ENCODE results near the gene MAPK7.

MAPK7 gene

GRCh38 chr17:19364699-19365498 is 13.4 kb upstream of the MAPK7 start:
- DNase-seq, result no peak

- no peak for DNase-seq
Measured at GRCh38 chr17:19365499-19365817, 12.8 kb upstream of the MAPK7 start.

- DNase-seq, result no peak
Measured at GRCh38 chr17:19365833-19366636, 12.3 kb upstream of the MAPK7 start.

GRCh38 chr17:19366637-19366972 is 11.7 kb upstream of the MAPK7 start:
- DNase-seq, result no peak

- no peak for DNase-seq
Measured at GRCh38 chr17:19368229-19368628, 10.1 kb upstream of the MAPK7 start.

GRCh38 chr17:19369107-19369778 is 9.1 kb upstream of the MAPK7 start:
- no peak for DNase-seq

GRCh38 chr17:19369846-19370492 is 8.3 kb upstream of the MAPK7 start:
- DNase-seq, result no peak

- peak; percentile 9 for DNase-seq
Measured at GRCh38 chr17:19370493-19370960, 7.8 kb upstream of the MAPK7 start.

- DNase-seq, result no peak
Measured at GRCh38 chr17:19371259-19372010, 6.9 kb upstream of the MAPK7 start.

- no peak for DNase-seq
Measured at GRCh38 chr17:19372011-19372370, 6.3 kb upstream of the MAPK7 start.

- DNase-seq, result no peak
Measured at GRCh38 chr17:19372439-19372838, 5.9 kb upstream of the MAPK7 start.

- peak; percentile 11 for DNase-seq
Measured at GRCh38 chr17:19372866-19373504, 5.3 kb upstream of the MAPK7 start.

GRCh38 chr17:19374136-19374535 is 4.2 kb upstream of the MAPK7 start:
- DNase-seq, result no peak

- no peak for DNase-seq
Measured at GRCh38 chr17:19375732-19376131, 2.6 kb upstream of the MAPK7 start.

GRCh38 chr17:19376811-19377210 is 1.5 kb upstream of the MAPK7 start:
- DNase-seq, result peak; percentile 23

- DNase-seq, result peak; percentile 97
Measured at GRCh38 chr17:19377602-19378415, 489 bp upstream of the MAPK7 start.

- DNase-seq, result no peak
Measured at GRCh38 chr17:19379361-19380065, 1.2 kb downstream of the MAPK7 start.

GRCh38 chr17:19380481-19381301 is 2.4 kb downstream of the MAPK7 start:
- no peak for DNase-seq

- no peak for DNase-seq
Measured at GRCh38 chr17:19381361-19381740, 3.1 kb downstream of the MAPK7 start.

Measured in OCI-M1 (cell line).